CD4-positive, alpha-beta T cell treated with Interleukin-2 at 100 ng/mL for 4 hours (primary cell): ENCODE measurements around the gene SLC41A3.

ENCODE experiments used
- DNase-seq: peaks from one replicate; pipeline ENCODE4 v3.0.0-alpha.2; 2020; ENCODE audit warnings: low spot score

SLC41A3 gene

GRCh38 chr3:126119976-126120375 lies 36.1 kb upstream of the SLC41A3 start:
- no peak for DNase-seq

- no peak for DNase-seq
Observed at GRCh38 chr3:126119008-126119675, 35.2 kb upstream of the SLC41A3 start.

DNA sequence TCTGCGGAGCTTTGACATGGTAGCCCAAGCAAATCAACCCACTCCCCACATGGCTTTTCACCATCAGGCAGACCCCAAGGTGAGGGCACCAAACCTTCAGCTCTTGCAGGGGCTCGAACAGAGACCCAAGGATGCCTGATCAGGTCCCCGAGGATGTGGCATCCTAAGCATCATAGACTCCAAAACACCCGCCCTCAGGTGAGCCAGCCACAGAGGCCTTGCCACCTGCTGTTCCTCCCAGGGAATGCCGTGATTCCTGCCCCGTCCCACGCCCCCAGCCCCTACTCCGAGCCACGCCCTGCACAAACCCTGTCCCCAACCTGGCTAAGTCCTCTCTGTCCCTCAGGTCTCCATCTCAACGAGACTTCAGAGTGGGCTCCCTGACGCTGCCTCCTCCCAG lies 34.7 kb upstream of the SLC41A3 start:
- DNase-seq = no peak

DNA sequence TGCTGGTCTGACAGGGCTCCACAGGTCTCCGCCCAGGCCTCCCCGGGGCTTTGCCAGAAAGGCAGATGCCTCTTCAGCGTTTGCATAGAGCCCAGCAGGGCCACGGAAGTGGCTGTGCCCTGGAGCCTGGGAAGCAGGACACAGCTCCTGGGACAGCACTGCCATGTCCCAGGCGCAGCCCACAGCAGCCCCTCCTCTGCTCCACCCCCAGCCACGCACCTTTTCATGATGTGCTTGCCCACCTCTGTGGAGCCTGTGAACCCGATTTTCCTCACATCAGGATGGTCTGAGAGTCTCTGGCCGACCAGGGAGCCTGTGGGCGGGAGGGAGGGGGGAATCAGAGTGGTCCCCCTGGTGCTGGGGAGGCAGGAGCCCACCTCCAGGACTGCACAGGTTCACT lies 33.9 kb upstream of the SLC41A3 start:
- no peak for DNase-seq

DNA sequence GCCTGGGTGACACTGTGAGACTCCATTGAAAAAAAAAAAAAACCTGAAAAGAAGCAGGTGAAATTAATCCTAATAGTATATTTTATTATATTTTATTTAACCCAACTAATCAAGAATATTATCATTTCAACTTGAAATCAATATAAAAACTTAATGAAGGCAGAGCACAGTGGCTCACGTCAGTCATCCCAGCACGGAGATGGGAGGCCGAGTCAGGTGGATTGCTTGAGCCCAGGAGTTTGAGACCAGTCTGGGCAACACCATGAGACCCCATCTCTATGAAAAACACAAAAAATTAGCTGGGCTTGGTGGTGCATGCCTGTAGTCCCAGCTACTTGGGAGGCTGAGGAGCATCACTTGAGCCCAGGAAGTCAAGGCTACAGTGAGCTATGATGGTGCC lies 33.3 kb upstream of the SLC41A3 start:
- no peak for DNase-seq

DNA sequence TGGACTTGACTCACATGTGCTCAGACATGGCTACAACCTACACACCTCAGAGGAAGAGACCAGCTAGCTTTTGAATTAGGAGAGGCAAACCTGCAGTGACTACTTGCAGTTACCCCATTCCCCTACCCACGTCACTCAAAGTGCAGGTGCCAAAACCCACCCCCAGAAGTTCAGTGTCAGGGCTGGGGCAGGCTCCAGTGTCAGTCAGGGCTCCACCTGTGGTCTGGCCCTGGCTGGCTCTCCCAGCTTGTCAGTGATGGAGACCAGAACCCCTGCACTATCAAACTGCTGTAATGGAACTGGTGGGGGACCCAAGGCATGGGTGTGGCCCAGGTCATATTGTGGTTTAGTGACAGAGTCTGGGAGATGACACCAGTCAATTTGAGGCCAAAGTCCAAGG lies 32.6 kb upstream of the SLC41A3 start:
- no peak for DNase-seq

DNA sequence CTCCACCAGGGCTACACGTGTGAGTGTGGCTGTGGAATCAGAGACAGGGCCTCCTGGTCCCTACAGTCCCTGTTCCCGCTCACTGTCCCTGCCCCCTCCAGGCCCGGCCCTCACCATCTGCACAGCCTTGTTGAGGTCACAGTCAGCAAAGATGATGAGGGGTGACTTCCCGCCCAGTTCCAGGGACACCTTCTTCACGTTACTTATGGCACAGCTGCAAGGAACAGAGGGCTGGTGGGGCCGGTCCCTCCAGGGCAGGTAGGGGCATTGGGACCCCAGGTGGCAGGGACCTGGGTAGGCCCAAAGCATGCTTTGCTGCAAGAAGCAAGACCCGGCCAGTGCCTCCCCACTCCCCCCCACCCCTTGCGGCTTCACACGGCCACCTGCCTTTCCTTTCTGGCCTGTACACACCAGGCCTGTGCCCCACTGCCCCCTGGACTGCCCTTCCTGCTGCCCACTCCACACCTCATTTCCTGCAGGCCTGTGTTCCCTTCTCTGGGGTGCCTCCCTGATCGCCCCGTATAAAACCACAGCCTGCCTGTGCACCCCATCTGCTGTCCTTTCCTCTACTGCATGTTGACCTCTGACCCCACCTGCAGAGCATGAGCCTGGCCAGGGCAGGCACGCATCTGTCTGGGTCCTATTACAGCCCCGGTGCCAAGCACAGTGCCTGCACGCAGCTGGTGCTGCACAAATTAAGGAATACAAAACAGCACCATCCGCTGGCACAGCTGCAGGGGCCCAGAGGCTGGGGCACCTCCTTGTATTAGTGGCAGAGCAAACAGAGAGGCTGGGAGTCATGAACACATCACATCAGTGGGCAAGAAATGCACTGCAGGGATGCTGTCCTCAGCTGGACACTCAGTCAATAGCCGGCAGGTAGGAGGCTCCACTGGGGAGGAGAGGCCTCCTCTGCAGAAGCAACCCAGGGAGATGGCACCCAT lies 30.8 kb upstream of the SLC41A3 start:
- no peak for DNase-seq

DNA sequence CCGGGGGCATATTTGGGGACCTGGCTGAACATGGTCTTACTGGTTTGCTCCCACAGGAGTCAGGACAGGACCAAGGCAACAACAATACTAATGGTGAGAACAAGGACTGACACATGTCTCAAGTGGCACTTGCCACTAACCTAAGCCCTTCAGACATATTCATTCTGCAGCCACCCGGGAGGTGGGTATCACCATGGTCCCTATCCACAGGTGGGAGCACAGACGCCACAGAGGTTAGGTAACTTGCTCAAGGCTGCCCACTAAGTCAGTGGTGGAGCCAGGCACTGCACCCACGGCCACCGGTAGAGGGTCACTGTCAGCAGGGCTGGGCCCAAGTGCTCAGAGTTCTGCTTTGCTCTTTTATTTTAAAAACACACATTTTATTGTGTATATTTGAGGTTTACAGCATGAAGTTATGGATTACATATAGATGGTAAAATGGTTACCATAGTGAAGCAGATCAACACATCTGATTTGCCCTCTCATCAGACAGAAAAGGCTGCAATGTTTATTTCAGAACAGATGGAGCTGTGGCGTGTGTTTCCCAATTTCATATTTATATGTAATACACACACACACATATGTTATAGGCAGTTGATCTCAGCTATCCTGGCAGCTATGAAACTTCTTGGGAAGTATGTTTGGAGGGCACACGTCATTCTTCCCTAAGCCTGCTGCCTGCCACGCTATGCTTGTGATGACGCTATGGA lies 30.0 kb upstream of the SLC41A3 start:
- no peak for DNase-seq

- DNase-seq = no peak
Observed at GRCh38 chr3:126113238-126113555, 29.3 kb upstream of the SLC41A3 start.

DNA sequence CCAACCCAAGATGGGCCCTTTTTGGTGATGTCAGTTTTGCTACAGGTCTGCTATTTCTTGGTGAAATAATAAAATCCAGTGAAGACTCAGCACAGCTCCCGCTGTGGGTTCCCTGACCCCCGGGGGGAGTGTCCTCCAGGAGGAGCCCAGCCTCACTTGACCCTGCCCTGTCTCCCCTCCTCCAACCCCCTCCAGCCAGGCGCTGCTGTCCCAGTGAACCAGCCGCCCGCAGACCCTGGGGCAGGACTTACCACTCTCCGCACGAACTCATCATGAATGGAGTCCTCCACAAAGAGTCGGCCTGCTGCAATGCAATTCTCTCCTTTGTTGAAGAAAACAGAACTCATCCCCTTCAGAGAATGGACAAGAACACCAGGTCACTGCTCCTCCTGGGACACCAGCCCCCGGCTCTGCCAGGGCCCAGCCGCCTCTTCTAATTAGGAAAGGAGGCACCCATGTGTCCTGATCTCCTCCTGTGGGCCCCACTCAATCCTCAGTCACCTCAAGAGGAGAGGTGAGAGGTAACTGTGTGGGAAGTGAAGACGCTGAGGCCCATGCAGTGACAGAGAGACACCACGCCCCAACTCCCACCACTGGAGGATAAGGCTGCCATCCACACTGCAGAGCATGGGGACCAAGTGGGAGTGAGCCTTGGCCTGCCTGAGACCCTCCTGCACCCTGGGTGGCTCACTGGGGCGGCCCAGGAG lies 28.8 kb upstream of the SLC41A3 start:
- no peak for DNase-seq

- no peak for DNase-seq
Observed at GRCh38 chr3:126111566-126112475, 27.9 kb upstream of the SLC41A3 start.

DNA sequence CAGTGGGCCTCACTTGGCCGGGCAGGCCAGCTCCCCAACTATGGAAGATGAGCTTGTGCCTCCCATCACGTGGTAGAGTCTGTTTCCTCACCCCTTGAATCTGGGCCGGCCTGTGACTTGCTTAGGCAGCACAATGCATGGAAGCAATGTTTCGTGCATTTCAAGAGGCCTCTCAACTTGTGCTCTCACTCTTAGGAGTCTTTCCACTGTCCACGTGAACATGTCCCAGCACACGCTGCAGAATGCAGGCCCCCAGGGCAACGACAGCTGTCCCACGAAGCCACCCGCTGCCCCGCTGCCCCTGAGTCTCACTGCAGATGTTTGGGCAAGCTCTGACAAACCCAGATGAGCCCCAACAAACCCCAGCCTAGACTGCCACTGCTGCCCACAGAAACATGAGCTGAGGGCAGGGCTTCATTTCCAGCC lies 27.2 kb upstream of the SLC41A3 start:
- DNase-seq = no peak

DNA sequence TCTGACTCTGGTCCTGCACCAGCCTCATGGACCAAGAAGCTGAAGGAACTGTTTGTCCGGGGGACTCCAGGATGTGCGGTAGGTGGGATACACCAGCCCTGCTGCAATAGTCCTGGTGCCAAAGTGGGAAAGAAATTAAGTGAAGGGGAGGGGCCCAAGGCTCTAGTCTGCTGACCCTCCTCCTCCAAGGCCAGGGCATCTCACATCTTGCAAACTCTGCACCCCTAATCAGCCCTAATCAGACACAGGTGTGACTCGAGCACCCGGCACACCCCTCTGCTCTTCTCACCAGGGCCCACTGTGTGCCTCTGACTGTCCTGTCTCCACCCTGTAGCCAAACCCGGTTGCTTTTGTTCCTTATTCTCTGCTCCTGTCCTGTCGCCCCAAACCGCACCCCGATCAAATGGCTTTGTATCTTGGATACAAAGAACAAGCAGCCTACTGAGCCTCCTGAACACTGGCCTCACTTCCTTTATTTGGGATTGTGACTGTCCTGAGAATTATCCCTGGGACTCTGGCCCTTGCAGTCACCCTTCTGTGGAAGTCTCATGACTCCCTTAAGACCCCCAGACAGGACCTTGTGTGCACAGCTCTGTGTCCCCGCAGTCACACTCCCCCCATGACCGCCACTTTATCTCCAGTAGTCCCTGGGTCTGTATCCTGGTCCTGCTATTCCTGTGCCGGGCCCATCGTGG lies 26.7 kb upstream of the SLC41A3 start:
- DNase-seq = no peak

DNA sequence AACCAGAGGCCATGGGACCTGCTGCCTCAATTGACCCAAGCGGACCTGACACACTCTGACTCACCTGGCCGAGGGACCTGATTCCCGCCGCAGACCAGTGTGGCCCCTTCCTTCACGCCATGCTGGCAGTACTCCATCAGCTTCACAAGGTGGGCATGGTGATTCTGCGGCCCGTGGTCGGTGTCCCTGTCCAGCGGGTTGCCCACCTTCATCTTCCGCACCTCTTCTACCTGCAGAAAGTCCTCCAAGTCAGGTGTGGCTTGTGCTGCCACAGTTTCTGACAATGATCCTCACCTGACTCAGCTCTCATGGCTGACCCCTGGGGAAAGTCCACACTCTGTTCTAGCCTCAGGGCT lies 25.9 kb upstream of the SLC41A3 start:
- DNase-seq = no peak

- no peak for DNase-seq
Observed at GRCh38 chr3:126109146-126109879, 25.4 kb upstream of the SLC41A3 start.

- no peak for DNase-seq
Observed at GRCh38 chr3:126108676-126109050, 24.7 kb upstream of the SLC41A3 start.

DNA sequence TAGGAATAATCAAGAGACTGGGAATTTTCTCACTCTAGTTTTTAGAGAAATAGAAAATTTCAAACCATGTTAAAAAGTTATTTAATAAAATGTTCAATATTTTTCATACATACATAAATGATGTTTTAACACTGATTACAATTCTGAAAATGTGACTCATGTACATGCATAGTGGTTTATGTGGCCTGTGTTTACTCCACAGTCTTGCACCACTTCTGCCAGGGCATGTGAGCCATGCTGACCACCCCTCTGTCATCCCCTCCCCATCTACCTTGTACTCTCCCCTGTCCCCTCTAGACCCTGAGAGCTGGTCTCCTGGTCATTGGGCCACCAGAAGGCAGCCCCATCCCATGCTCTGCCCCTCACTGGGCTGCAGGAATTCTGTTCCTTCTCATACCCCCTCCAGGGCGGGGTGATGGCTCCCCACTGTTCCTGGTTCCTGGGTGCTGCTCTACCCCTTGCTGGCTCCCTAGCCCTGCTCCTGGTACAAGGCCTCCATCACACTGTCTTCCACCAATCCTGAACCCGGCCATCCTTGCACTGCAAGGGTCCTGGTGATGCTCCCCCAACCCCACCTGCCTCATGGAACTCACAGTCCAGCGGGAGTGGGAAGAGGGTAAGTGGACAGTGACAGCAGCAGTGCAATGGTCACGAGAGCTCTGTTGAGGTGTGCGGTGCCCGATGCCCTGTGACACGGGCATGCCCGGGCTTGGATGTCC lies 24.2 kb upstream of the SLC41A3 start:
- no peak for DNase-seq

DNA sequence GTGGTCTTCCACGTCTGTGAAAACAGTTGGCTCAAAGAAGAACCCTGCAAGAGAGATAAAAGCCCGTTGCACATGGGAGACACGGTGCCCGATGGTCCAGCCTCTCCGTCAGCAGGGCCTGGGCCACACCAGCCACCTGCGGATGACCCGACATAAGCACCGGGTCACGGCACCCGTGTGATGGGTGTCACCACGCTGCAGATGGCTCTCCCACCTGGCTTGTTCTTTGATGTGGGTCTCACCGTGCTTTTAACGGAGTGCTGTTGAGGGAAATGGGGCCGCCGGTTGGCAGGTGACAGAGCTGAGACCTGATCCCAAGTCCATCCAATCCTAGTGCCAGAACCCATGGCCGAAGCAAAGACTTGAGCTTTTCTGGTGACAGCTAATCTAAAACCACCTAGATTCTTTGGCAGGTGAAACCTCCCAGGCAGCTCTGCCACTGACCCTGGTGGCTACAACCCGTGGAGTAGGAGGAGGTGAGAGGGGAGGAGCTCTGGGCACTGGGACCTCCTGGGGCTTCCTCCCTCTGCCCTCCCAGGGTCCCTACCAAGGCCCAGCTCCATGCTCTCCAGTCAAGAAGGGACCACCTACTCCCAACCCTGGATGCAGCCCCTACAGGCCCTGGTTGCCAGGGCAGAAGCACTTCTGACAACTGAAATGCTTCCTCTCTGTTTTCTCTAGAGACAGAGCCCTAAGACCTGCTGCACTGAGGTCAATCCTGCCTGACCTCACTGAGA lies 23.4 kb upstream of the SLC41A3 start:
- DNase-seq = no peak
